HEK293 (cell line): ENCODE measurements around the gene BBOX1.
"Not testable (repeated sequence)": the region's sequence is repeated elsewhere in the genome, so short reads cannot be mapped to it uniquely, and the experiment has no call there.

Experiments used
- CTCF ChIP-seq: fragments of 450-650 bp; formaldehyde crosslinking; IDR thresholded peaks from 2 replicates; pipeline ENCODE4 v1.5.1; 2016; ENCODE audit warnings: missing biosample characterization, missing genetic modification characterization
- ELK4 ChIP-seq: IDR thresholded peaks from 2 replicates; pipeline ENCODE4 v1.6.1; 2011; ENCODE audit warnings: mild to moderate bottlenecking, low read depth, low read length, borderline replicate concordance
- HOXA7 ChIP-seq: sonication (generic); formaldehyde crosslinking; IDR thresholded peaks from 2 replicates; pipeline ENCODE4 v1.8.1; 2022; ENCODE audit warnings: missing genetic modification reagents, borderline replicate concordance
- PATZ1 ChIP-seq: fragments of 450-650 bp; formaldehyde crosslinking; IDR thresholded peaks from 2 replicates; pipeline ENCODE4 v1.5.1; 2016; ENCODE audit warnings: missing biosample characterization, missing genetic modification characterization
- ZBTB17 ChIP-seq: fragments of 450-650 bp; formaldehyde crosslinking; IDR thresholded peaks from 2 replicates; pipeline ENCODE4 v1.5.1; 2016; ENCODE audit warnings: missing biosample characterization, missing genetic modification characterization
- ZNF138 ChIP-seq: fragments of 450-650 bp; formaldehyde crosslinking; IDR thresholded peaks from 2 replicates; pipeline ENCODE4 v1.5.1; 2016; ENCODE audit warnings: missing biosample characterization, missing genetic modification characterization, borderline replicate concordance
- ZNF174 ChIP-seq: fragments of 450-650 bp; formaldehyde crosslinking; IDR thresholded peaks from 2 replicates; pipeline ENCODE4 v1.5.0; 2017; ENCODE audit warnings: missing biosample characterization, mild to moderate bottlenecking, missing genetic modification characterization
- ZNF274 ChIP-seq, 2 experiments: fragments of 200-500 bp in 1 of 2; fragments of 450-650 bp in 1 of 2; sonication (Bioruptor generic) in 1 of 2; formaldehyde crosslinking in 1 of 2; IDR thresholded peaks; 2 replicates each; pipeline versions ENCODE4 v1.5.1 to v1.6.1; 2014 to 2016; ENCODE audit warnings: borderline replicate concordance in 1 of 2, inconsistent platforms in 1 of 2, low read length in 1 of 2, missing biosample characterization in 1 of 2, missing genetic modification characterization in 1 of 2
- ZNF501 ChIP-seq: fragments of 450-650 bp; formaldehyde crosslinking; IDR thresholded peaks from 2 replicates; pipeline ENCODE4 v1.5.1; 2016; ENCODE audit warnings: missing biosample characterization, missing genetic modification characterization
- ZNF777 ChIP-seq: fragments of 450-650 bp; formaldehyde crosslinking; IDR thresholded peaks from 2 replicates; pipeline ENCODE4 v1.5.1; 2017; ENCODE audit warnings: missing biosample characterization, missing genetic modification characterization, borderline replicate concordance

GRCh38 chr11:27135924-27136329, 95.3 kb downstream of the BBOX1 start:
- not testable (repeated sequence) for TF ChIP-seq CTCF (tag by site-specific recombination); ZBTB17 (tag by site-specific recombination); ZNF138; ZNF274 (IDR thresholded peaks at IDR 0.05; ENCODE audit: low read length); ZNF274 (tag by site-specific recombination; IDR thresholded peaks at IDR 0.05; ENCODE audit: borderline replicate concordance); PATZ1 (tag by site-specific recombination); ZNF501 (tag by site-specific recombination); ZNF174 (tag by site-specific recombination); HOXA7; ZNF777 (tag by site-specific recombination); ELK4
